ENCODE data around the gene SEMA6B. TPM values are rescaled to one million over a fixed set of nuclear protein-coding genes. Genes with fewer than 3 reads are reported as not detected.

Gene SEMA6B
- total and polyA plus RNA-seq, 2 of the 8 experiments (the other 6 are each of a cell fraction or from before 2014, with no cell fraction given), result 31.3 to 54.4 TPM

DNA sequence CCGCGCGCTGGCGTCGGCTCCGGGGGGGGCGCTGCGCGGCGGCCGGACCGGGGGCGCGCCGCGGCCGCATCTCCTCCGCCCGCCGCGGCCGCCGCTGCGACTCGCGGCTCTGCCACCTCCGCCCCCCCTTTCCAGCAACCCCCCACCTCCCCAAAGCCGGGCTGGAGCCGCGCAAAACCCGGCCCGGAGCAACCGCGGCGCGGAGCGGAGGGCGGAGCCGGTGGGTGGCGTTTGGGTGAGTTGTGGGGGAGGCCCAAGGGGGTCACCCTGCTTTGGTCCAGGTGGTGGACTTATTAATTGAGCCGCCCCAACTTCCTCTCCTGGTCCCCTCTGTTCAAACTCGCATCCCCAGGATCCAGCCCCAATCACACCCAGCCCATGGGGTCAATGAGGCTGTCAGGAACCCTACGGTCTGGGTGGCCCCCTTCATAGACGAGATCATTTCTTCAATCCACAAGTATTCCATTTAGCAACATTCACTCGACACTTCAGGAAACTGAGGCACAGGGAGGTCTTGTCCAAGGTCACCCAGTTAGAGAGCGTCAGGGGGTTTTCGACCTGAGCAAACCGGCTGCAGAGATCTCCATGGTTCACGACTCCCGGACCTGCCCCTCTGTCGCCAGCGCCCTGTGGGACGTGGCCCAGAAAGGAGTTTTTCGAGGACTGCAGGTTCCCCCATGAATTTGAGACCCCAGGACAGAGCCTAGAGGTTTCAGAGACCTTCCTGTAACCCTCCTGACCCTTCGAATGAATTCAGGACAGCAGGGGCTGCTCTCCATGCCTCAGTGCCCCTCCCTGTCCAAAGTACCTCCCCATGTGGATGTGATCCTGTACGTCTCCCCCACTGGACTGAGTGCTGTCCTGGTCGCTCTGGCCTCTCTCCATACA lies 22.4 kb upstream of the SEMA6B start (continued):
- TF ChIP-seq TBP (IDR thresholded peaks at IDR 0.05; ENCODE audit: low read depth, low read length) (no peak), TAF1 (IDR thresholded peaks at IDR 0.05; ENCODE audit: low read depth, low read length) (no peak), SIX5 (IDR thresholded peaks at IDR 0.05; ENCODE audit: low read depth, low read length) (no peak), RXRA (IDR thresholded peaks at IDR 0.05; ENCODE audit: insufficient read depth, low read depth, low read length) (no peak), TAF7 (optimal IDR thresholded peaks at IDR 0.05; ENCODE audit: borderline replicate concordance, low read depth, low read length) (no peak), RFX5 (IDR thresholded peaks at IDR 0.05; ENCODE audit: borderline replicate concordance, low read depth, low read length) (no peak; the same call in 1 of the 2 replicates), SIN3A (conservative IDR thresholded peaks at IDR 0.05 in 1 of 2, IDR thresholded peaks at IDR 0.05 in 1 of 2; ENCODE audit: low read depth in 1 of 2, low read length in 2 of 2) (no peak), GTF2F1 (IDR thresholded peaks at IDR 0.05; ENCODE audit: borderline replicate concordance, low read depth, low read length) (no peak), EZH2 (IDR thresholded peaks at IDR 0.05; ENCODE audit: low read depth, low read length, severe bottlenecking) (no peak), CREB1 (IDR thresholded peaks at IDR 0.05) (peak; percentile 17; the same call in 1 of the 2 replicates), KDM5A (IDR thresholded peaks at IDR 0.05; ENCODE audit: low read length) (no peak), RBBP5 (IDR thresholded peaks at IDR 0.05; ENCODE audit: borderline replicate concordance, low read depth, low read length) (no peak), CBX5 (IDR thresholded peaks at IDR 0.05; ENCODE audit: low read depth, low read length) (no peak), JUND (IDR thresholded peaks at IDR 0.05; ENCODE audit: low read length) (no peak), TEAD4 (IDR thresholded peaks at IDR 0.05; ENCODE audit: low read depth, low read length) (no peak), SP1 (IDR thresholded peaks at IDR 0.05; ENCODE audit: low read depth, low read length) (peak; percentile 88), PHF8 (conservative IDR thresholded peaks at IDR 0.05; ENCODE audit: low read depth, low read length) (no peak)
- TF ChIP-seq, protein P1, sequence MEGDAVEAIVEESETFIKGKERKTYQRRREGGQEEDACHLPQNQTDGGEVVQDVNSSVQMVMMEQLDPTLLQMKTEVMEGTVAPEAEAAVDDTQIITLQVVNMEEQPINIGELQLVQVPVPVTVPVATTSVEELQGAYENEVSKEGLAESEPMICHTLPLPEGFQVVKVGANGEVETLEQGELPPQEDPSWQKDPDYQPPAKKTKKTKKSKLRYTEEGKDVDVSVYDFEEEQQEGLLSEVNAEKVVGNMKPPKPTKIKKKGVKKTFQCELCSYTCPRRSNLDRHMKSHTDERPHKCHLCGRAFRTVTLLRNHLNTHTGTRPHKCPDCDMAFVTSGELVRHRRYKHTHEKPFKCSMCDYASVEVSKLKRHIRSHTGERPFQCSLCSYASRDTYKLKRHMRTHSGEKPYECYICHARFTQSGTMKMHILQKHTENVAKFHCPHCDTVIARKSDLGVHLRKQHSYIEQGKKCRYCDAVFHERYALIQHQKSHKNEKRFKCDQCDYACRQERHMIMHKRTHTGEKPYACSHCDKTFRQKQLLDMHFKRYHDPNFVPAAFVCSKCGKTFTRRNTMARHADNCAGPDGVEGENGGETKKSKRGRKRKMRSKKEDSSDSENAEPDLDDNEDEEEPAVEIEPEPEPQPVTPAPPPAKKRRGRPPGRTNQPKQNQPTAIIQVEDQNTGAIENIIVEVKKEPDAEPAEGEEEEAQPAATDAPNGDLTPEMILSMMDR (IDR thresholded peaks at IDR 0.05; ENCODE audit: control extremely low read depth in 1 of 3, insufficient read depth in 1 of 3, low read depth in 1 of 3, low read length in 3 of 3), result no peak
- TF ChIP-seq, protein P2, sequence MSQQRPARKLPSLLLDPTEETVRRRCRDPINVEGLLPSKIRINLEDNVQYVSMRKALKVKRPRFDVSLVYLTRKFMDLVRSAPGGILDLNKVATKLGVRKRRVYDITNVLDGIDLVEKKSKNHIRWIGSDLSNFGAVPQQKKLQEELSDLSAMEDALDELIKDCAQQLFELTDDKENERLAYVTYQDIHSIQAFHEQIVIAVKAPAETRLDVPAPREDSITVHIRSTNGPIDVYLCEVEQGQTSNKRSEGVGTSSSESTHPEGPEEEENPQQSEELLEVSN (IDR thresholded peaks at IDR 0.05), result no peak

Data from H1 (cell line).